ENCODE measurements around the gene RAB9A.

The RAB9A gene

DNA sequence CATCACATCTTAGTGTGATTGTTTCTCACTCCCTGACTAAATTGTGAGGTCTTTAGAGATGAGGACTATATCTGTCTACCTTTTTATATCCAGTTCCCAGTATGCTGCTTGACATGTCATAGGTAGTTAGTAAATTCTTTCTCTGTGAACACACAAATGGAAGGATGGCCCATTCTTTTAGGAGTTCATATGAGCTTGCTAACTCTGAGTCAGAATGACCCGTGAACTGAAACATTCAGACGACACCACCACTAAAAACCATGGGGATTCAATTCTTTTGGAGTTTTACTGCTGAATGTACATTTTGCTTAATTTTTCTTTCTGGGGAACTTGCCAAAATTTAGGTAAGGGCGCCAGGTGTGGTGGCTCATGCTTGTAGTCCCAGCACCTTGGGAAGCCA is 59.6 kb downstream of the RAB9A start:
- DNase-seq (ENCODE audit: low read depth in 3 of 3): no peak

DNA sequence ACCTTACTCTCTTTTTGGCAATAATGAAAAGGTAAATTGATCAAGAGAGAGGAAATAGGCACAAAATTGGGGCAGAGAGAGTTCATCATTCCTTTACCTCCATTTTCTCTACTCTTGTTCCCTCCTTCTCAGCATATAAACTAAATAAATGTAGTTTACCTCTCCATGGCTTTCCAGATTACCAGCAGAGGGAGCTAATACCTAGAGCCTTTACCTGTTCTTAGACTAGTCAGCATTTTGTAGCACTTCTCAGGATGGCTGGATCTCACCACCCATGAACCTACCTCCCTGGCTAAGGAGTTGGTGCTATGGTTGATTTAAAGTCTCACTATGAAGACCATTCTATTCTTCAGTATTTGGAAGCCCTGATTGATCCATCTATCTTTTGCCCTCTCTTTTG is 61.3 kb downstream of the RAB9A start:
- no peak for DNase-seq (ENCODE audit: low read depth in 3 of 3)

DNA sequence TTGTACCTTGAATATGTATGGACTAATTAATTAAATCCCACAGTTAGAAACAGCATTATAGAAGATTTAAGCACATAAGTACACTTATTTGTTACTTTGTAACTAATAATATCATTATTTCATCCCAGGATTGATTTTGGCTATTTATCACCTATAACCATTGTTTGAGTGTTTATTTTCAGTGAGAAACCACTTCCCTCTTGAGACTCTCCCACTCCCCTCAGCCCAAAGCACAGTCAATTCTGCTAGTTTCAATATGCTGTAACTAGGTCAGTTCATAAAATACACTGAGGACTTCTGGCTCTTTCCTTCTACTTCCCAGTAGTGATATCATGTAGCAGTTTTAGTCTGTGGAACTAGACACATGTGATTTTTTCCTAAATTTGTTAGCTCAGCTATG is 61.9 kb downstream of the RAB9A start:
- DNase-seq (ENCODE audit: low read depth in 3 of 3): no peak

DNA sequence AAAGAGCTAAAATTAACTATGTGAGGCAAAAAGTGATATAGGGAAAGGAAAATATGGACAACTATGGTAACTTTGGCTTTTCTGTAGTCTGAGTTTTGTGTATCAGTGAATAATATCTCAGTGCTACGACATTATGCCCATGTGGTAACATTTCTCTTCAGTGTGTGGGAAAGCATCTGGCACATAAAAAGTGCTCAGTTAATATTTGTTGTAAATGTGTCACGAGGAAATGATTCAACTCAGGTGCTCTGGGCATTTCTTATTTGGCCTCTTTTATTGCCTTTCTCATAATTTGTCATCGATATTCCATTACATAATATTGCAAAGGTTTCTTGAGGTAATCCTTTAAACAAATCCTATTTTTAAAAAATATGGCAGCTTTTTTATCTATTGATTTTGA is 63.2 kb downstream of the RAB9A start:
- no peak for DNase-seq (ENCODE audit: low read depth in 3 of 3)

DNA sequence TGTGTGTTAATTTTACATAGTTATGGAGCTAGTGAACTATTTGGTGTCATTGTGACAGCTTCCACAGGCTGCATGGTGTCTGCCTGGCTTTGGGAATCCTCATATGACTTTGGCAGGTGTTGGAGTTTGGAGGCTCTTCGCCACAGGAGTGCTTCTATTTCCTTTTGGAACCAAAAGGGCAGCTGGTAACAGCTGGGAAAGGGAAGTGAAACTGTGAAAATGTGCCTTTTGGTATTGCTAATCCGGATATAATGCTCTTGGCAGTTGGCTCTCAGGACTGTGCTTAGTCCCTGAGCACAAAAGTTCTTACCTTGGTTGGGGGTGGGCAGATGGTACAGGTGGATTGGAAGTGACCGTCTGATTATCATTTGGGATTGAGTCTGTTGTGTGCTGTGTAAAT is 63.7 kb downstream of the RAB9A start:
- DNase-seq (ENCODE audit: low read depth in 3 of 3): no peak

DNA sequence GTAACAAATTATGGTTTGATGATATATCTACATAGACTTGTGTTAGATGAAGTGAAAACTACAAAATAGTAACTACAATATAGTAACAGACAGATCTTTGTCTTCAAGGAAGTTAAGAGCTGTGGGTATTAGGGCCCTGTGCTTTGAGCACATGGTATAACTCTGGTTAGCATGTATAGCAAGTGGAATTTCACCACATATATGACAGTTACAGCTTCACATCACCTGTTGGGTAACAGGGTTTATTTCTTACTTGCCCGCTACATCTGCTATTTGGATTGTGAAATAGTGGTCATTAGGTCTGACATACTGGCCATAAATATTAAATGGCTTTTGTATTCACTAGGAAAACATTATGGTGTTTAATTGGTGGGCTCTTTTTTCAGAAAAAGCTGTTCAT is 65.8 kb downstream of the RAB9A start:
- no peak for DNase-seq (ENCODE audit: low read depth in 3 of 3)

DNA sequence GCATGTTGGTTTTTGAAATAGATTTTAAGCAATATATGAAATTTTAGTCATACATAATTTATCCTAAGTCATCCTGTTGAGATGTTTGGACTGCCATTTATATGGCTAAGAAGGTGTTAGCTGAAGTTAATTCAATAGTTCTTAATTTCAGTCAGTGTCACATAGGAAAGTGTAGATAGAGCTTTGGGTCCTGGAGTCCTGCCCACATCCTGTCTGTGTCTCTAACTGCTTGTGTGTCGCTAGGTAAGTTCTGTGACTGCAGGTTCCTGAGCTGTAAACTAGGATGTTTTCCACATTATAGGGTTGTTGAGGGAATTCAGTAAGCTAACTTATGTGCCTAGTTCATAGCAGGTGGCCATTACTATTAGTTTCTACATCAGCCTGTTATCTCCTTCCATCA is 66.3 kb downstream of the RAB9A start:
- no peak for DNase-seq (ENCODE audit: low read depth in 3 of 3)

DNA sequence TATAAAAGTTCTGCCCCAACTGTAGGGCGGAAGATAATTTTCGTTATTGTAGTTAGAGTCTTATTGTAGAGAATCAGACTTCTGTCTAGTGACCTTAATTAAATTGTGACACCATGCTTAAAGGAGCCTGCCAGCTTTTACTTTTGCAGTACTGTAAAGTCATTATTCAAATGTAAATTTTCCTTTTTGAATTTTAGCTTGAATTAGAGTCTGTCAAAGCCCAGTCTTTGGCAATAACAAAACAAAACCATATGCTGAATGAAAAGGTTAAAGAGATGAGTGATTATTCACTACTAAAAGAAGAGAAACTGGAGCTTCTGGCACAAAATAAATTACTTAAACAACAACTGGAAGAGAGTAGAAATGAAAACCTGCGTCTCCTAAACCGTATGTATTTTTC is 67.5 kb downstream of the RAB9A start:
- no peak for DNase-seq (ENCODE audit: low read depth in 3 of 3)

DNA sequence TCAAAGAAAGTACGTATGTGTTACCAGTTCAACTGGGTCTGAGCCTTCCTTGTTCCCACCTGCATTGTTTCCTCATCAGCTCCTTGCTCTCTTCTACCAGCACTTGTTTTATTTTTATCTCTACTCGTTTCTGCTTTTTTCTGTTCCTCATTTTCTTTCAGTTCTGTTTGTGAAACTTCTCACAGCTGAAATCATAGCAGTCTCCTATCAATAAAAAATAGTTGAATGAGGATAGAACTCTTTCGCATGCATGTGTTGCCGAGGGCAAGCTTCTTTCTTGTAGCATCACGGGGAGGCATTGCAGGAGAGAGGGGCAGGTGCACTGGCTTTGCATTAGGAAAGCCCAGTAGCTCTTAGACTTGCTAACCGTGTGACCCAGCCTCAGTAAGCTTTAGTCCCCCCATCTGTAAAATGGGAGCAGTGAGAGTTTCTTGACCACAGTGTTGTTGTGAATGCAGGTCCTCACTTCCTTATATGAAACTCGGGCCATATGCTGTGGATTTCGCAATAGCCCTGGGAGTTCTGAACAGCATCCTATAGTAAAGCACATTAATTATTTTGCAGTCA is 70.3 kb downstream of the RAB9A start:
- no peak for DNase-seq (ENCODE audit: low read depth in 3 of 3)
